SK-N-SH (cell line): ENCODE results near the gene ZNF366. TPM values are rescaled to one million over a fixed set of nuclear protein-coding genes. Genes with fewer than 3 reads are reported as not detected.

Experiments
- CTCF ChIA-PET: fragments of 300-600, 350-600 bp; formaldehyde crosslinking; extraction: SDS; loops from one replicate; lab custom pipeline; 2021; lab: Yijun Ruan, JAX
- POLR2A ChIA-PET: fragments of 350-600 bp; sonication (Branson Sonifier 250); formaldehyde crosslinking; extraction: SDS; loops from one replicate; lab custom pipeline; 2020; ENCODE audit warnings: antibody characterized with exemption, inconsistent platforms; lab: Yijun Ruan, JAX
- DNase-seq: peaks from one replicate; pipeline ENCODE4 v3.0.0; 2012
- H2AFZ ChIP-seq: fragments of 200-600 bp; sonication (generic); 2 replicates; pipeline ENCODE4 v1.8.1; 2016; ENCODE audit warnings: antibody characterized with exemption, mild to moderate bottlenecking, low read depth
- H3F3A ChIP-seq: fragments of 200-600 bp; sonication (generic); replicated peaks from 2 replicates; pipeline ENCODE3; 2016; ENCODE audit warnings: antibody characterized with exemption, mild to moderate bottlenecking; ENCODE audit not compliant: insufficient read depth
- H3K27ac ChIP-seq, 2 experiments: fragments of 200-500 bp in 1 of 2; fragments of 200-600 bp in 1 of 2; sonication (Bioruptor generic) in 1 of 2; sonication (generic), shearing (Covaris generic) in 1 of 2; 2 replicates each; pipeline versions ENCODE4 v1.5.1 to v1.6.1; 2014 to 2016; ENCODE audit warnings: low read depth in 2 of 2, inconsistent platforms in 1 of 2, low read length in 1 of 2, mild to moderate bottlenecking in 1 of 2, mixed read lengths in 1 of 2
- H3K27me3 ChIP-seq: fragments of 200-600 bp; sonication (generic), shearing (Covaris generic); 2 replicates; pipeline ENCODE4 v1.6.1; 2016; ENCODE audit warnings: mixed run types; ENCODE audit not compliant: insufficient read depth
- H3K36me3 ChIP-seq, 2 experiments: fragments of 200-500 bp in 1 of 2; fragments of 200-600 bp in 1 of 2; sonication (Bioruptor generic) in 1 of 2; sonication (generic) in 1 of 2; replicated peaks in 1 of 2; 2 replicates each; pipeline versions ENCODE3 to v1.5.1; 2014 to 2016; ENCODE audit warnings: low read length in 1 of 2, mild to moderate bottlenecking in 1 of 2; ENCODE audit not compliant: insufficient read depth in 2 of 2, control insufficient read depth in 1 of 2
- H3K4me1 ChIP-seq, 2 experiments: fragments of 200-500 bp in 1 of 2; fragments of 200-600 bp in 1 of 2; sonication (Bioruptor generic) in 1 of 2; sonication (generic), shearing (Covaris generic) in 1 of 2; 2 replicates each; pipeline versions ENCODE4 v1.5.1 to v1.6.1; 2014 to 2016; ENCODE audit warnings: low read depth in 1 of 2, low read length in 1 of 2, mixed run types in 1 of 2; ENCODE audit not compliant: insufficient read depth in 2 of 2, control insufficient read depth in 1 of 2
- H3K4me2 ChIP-seq: fragments of 200-600 bp; sonication (generic), shearing (Covaris generic); 2 replicates; pipeline ENCODE4 v1.6.1; 2017; ENCODE audit warnings: mixed run types
- H3K4me3 ChIP-seq, 2 experiments: fragments of 200-500 bp in 1 of 2; fragments of 200-600 bp in 1 of 2; sonication (Bioruptor generic) in 1 of 2; sonication (generic), shearing (Covaris generic) in 1 of 2; 2 replicates each; pipeline versions ENCODE4 v1.5.1 to v1.8.1; 2014 to 2016; ENCODE audit warnings: low read depth in 2 of 2, inconsistent platforms in 1 of 2, low read length in 1 of 2, mild to moderate bottlenecking in 1 of 2, mixed read lengths in 1 of 2, moderate library complexity in 1 of 2
- H3K79me2 ChIP-seq: fragments of 200-600 bp; sonication (generic); 2 replicates; pipeline ENCODE4 v1.8.1; 2017; ENCODE audit warnings: mild to moderate bottlenecking; ENCODE audit not compliant: insufficient read depth
- H3K9ac ChIP-seq: fragments of 200-600 bp; sonication (generic); 2 replicates; pipeline ENCODE4 v1.6.1; 2017; ENCODE audit warnings: mixed run types
- H3K9me2 ChIP-seq: fragments of 200-600 bp; sonication (generic); 2 replicates; pipeline ENCODE4 v1.6.1; 2017; ENCODE audit warnings: mixed run types
- H3K9me3 ChIP-seq: fragments of 200-600 bp; sonication (generic); 2 replicates; pipeline ENCODE4 v1.6.1; 2017; ENCODE audit warnings: mixed run types, mild to moderate bottlenecking, moderate library complexity
- H4K20me1 ChIP-seq: fragments of 200-600 bp; sonication (generic); 2 replicates; pipeline ENCODE4 v1.6.1; 2017; ENCODE audit warnings: mild to moderate bottlenecking, mixed run types; ENCODE audit not compliant: insufficient read depth
- CHD2 ChIP-seq: fragments of 150-350 bp; IDR thresholded peaks from 2 replicates; pipeline ENCODE4 v1.6.1; 2018; ENCODE audit warnings: low read length; ENCODE audit not compliant: partially characterized antibody
- EP300 ChIP-seq, 2 experiments: IDR thresholded peaks; 2 replicates each; pipeline versions ENCODE4 v1.4.0 to v1.6.1; 2012; ENCODE audit warnings: borderline replicate concordance in 1 of 2, low read depth in 1 of 2, low read length in 1 of 2
- FOSL2 ChIP-seq: IDR thresholded peaks from 2 replicates; pipeline ENCODE4 v1.4.0; 2012; ENCODE audit warnings: low read depth, mild to moderate bottlenecking, moderate library complexity, borderline replicate concordance
- FOXJ3 ChIP-seq: sonication (generic); formaldehyde crosslinking; IDR thresholded peaks from 2 replicates; pipeline ENCODE4 v1.5.1; 2020; ENCODE audit warnings: mild to moderate bottlenecking, missing genetic modification reagents
- GATA2 ChIP-seq: sonication (generic); formaldehyde crosslinking; IDR thresholded peaks from 2 replicates; pipeline ENCODE4 v1.5.0; 2020; ENCODE audit warnings: mild to moderate bottlenecking, missing genetic modification reagents
- MEF2A ChIP-seq: IDR thresholded peaks from 2 replicates; pipeline ENCODE4 v1.4.0; 2012; ENCODE audit warnings: low read depth, borderline replicate concordance
- RCOR1 ChIP-seq: fragments of 150-350 bp; IDR thresholded peaks from 2 replicates; pipeline ENCODE4 v1.6.1; 2017; ENCODE audit warnings: antibody characterized with exemption, low read length
- REST ChIP-seq: IDR thresholded peaks from 2 replicates; pipeline ENCODE4 v1.6.1; 2012; ENCODE audit warnings: mild to moderate bottlenecking, low read depth, low read length, moderate library complexity
- RFX5 ChIP-seq: IDR thresholded peaks from 2 replicates; pipeline ENCODE4 v1.6.1; 2012; ENCODE audit warnings: mild to moderate bottlenecking, improper control_type of control experiment, low read length
- TCF12 ChIP-seq: IDR thresholded peaks from 2 replicates; pipeline ENCODE4 v1.4.0; 2012
- USF1 ChIP-seq: IDR thresholded peaks from 2 replicates; pipeline ENCODE4 v1.4.0; 2012; ENCODE audit warnings: low read depth, borderline replicate concordance
- WGBS: methylation state at CpG from one replicate; pipeline ENCODE4 v1.1.6; 2017; ENCODE audit warnings: low lambda C conversion rate; 5-methylcytosine and 5-hydroxymethylcytosine counted together
- polyA plus RNA-seq, 3 experiments: library from polyadenylated mRNA; depleted of rRNA; stranded (reverse); fragments of >200 nt; gene quantifications; 2 replicates each; pipeline ENCODE4 v1.2.3, GENCODE V29; 2012
- TF ChIP-seq, protein P1 (sequence below): fragments of 150-350 bp; IDR thresholded peaks from 2 replicates; pipeline ENCODE4 v1.6.1; 2017; ENCODE audit warnings: antibody characterized with exemption, low read length, low read depth, borderline replicate concordance
- TF ChIP-seq, protein P2 (sequence below): fragments of 150-350 bp; IDR thresholded peaks from 2 replicates; pipeline ENCODE4 v1.6.1; 2016; ENCODE audit warnings: mild to moderate bottlenecking, low read depth, low read length

ZNF366 gene
- polyA plus RNA-seq, 1 of the 3 experiments (the other 2 are of a cell fraction): not detected

GRCh38 chr5:72412283-72413055 is 94.7 kb downstream of the ZNF366 start (continued):
- peak; percentile 7; the same call in 1 of the 2 replicates for TF ChIP-seq FOSL2
- TF ChIP-seq, all 33 proteins: peak for 8

GRCh38 chr5:72410688-72411295 is 96.4 kb downstream of the ZNF366 start:
- no peaks in the 10 kb centered on the region for H3K9me3 ChIP-seq
- no peak overlapping the region for H3K4me3 ChIP-seq
- no peak overlapping the region for H3K9ac ChIP-seq
- no peak overlapping the region for H3K4me2 ChIP-seq
- TF ChIP-seq, protein P1, sequence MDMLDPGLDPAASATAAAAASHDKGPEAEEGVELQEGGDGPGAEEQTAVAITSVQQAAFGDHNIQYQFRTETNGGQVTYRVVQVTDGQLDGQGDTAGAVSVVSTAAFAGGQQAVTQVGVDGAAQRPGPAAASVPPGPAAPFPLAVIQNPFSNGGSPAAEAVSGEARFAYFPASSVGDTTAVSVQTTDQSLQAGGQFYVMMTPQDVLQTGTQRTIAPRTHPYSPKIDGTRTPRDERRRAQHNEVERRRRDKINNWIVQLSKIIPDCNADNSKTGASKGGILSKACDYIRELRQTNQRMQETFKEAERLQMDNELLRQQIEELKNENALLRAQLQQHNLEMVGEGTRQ: no peak
- TF ChIP-seq GATA2 (CRISPR knock-in tag) (no peak), RCOR1 (no peak), EP300 (IDR thresholded peaks at IDR 0.05; ENCODE audit: borderline replicate concordance in 1 of 2, low read depth in 1 of 2, low read length in 1 of 2) (no peak), RFX5 (no peak), FOXJ3 (CRISPR knock-in tag) (no peak), MEF2A (no peak), REST (no peak), USF1 (no peak), CHD2 (no peak), FOSL2 (no peak), TCF12 (no peak)
- TF ChIP-seq, protein P2, sequence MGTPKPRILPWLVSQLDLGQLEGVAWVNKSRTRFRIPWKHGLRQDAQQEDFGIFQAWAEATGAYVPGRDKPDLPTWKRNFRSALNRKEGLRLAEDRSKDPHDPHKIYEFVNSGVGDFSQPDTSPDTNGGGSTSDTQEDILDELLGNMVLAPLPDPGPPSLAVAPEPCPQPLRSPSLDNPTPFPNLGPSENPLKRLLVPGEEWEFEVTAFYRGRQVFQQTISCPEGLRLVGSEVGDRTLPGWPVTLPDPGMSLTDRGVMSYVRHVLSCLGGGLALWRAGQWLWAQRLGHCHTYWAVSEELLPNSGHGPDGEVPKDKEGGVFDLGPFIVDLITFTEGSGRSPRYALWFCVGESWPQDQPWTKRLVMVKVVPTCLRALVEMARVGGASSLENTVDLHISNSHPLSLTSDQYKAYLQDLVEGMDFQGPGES: no peak
- ChIA-PET POLR2A (no interaction called here), CTCF (no interaction called here)
- WGBS: 79% methylated on average over 4 of the region's 4 CpGs
- DNase-seq: no peak
- H3F3A ChIP-seq: peaks cover 6% of the 10 kb centered on the region
- no peak overlapping the region for H3K27ac ChIP-seq
- H4K20me1 ChIP-seq: no peaks in the 10 kb centered on the region
- H3K36me3 ChIP-seq: no peaks in the 10 kb centered on the region
- H3K9me2 ChIP-seq: no peaks in the 10 kb centered on the region
- H3K4me1 ChIP-seq: peaks cover 0 to 15% of the 10 kb centered on the region in 2 experiments; a peak in 1 of 4 replicates
- H3K79me2 ChIP-seq: no peaks in the 10 kb centered on the region
- no peaks in the 10 kb centered on the region for H3K27me3 ChIP-seq
- no peak overlapping the region for H2AFZ ChIP-seq
